Measurements from ENCODE around the gene OSBPL8. TPM values are rescaled to one million over a fixed set of nuclear protein-coding genes. Genes with fewer than 3 reads are reported as not detected.

Gene OSBPL8
- polyA plus RNA-seq, 4 donors, result 4.5 to 25.9 (median 6.7) TPM

GRCh38 chr12:76446090-76446489, 113.5 kb downstream of the OSBPL8 start:
- DNase-seq, result no peak
- Histone ChIP-seq H3K27me3 (ENCODE audit: control insufficient read depth in 3 of 3, insufficient read depth in 3 of 3, low read length in 3 of 3) (no peaks in the 10 kb centered on the region), H3K4me1 (ENCODE audit: control insufficient read depth in 3 of 3, insufficient read depth in 2 of 3, low read depth in 1 of 3, low read length in 2 of 3) (peaks cover 0 to 3% (median 0%) of the 10 kb centered on the region in 3 donors), H3K4me3 (ENCODE audit: low read depth in 1 of 3, low read length in 3 of 3) (no peak overlapping the region), H3K36me3 (ENCODE audit: control insufficient read depth in 3 of 3, insufficient read depth in 2 of 3, low read depth in 1 of 3, low read length in 3 of 3) (no peaks in the 10 kb centered on the region), H3K27ac (ENCODE audit: low read depth in 1 of 3, low read length in 2 of 3) (no peak overlapping the region), H3K9me3 (ENCODE audit: control insufficient read depth in 2 of 2, insufficient read depth in 1 of 2, low read depth in 1 of 2, low read length in 1 of 2) (no peaks in the 10 kb centered on the region)
- no peak for FAIRE-seq
- WGBS, 3 donors, result 92 to 100% (median 94%) methylated on average over 1 of the region's 1 CpG

- no peaks in the 10 kb centered on the region for H3K36me3 ChIP-seq (ENCODE audit: control insufficient read depth in 3 of 3, insufficient read depth in 2 of 3, low read depth in 1 of 3, low read length in 3 of 3)
- WGBS, 3 donors, result 84 to 97% (median 95%) methylated on average over 1 of the region's 1 CpG
- H3K27ac ChIP-seq (ENCODE audit: low read depth in 1 of 3, low read length in 2 of 3), result no peak overlapping the region
- H3K4me1 ChIP-seq (ENCODE audit: control insufficient read depth in 3 of 3, insufficient read depth in 2 of 3, low read depth in 1 of 3, low read length in 2 of 3), result peaks cover 0 to 3% (median 0%) of the 10 kb centered on the region in 3 donors
- FAIRE-seq, result no peak
- H3K27me3 ChIP-seq (ENCODE audit: control insufficient read depth in 3 of 3, insufficient read depth in 3 of 3, low read length in 3 of 3), result no peaks in the 10 kb centered on the region
- DNase-seq, result no peak
- H3K4me3 ChIP-seq (ENCODE audit: low read depth in 1 of 3, low read length in 3 of 3), result no peak overlapping the region
- no peaks in the 10 kb centered on the region for H3K9me3 ChIP-seq (ENCODE audit: control insufficient read depth in 2 of 2, insufficient read depth in 1 of 2, low read depth in 1 of 2, low read length in 1 of 2)
Observed at GRCh38 chr12:76445462-76445861, 114.1 kb downstream of the OSBPL8 start.

- no peak overlapping the region for H3K27ac ChIP-seq (ENCODE audit: low read depth in 1 of 3, low read length in 2 of 3)
- no peaks in the 10 kb centered on the region for H3K9me3 ChIP-seq (ENCODE audit: control insufficient read depth in 2 of 2, insufficient read depth in 1 of 2, low read depth in 1 of 2, low read length in 1 of 2)
- peaks cover 0 to 3% (median 0%) of the 10 kb centered on the region in 3 donors for H3K4me1 ChIP-seq (ENCODE audit: control insufficient read depth in 3 of 3, insufficient read depth in 2 of 3, low read depth in 1 of 3, low read length in 2 of 3)
- no peak for FAIRE-seq
- DNase-seq, result no peak
- no peaks in the 10 kb centered on the region for H3K36me3 ChIP-seq (ENCODE audit: control insufficient read depth in 3 of 3, insufficient read depth in 2 of 3, low read depth in 1 of 3, low read length in 3 of 3)
- H3K27me3 ChIP-seq (ENCODE audit: control insufficient read depth in 3 of 3, insufficient read depth in 3 of 3, low read length in 3 of 3), result no peaks in the 10 kb centered on the region
- no peak overlapping the region for H3K4me3 ChIP-seq (ENCODE audit: low read depth in 1 of 3, low read length in 3 of 3)
- WGBS, 3 donors, result 89 to 90% (median 89%) methylated on average over 1 of the region's 1 CpG
Observed at GRCh38 chr12:76444408-76444984, 115.1 kb downstream of the OSBPL8 start.

GRCh38 chr12:76441016-76441415, 118.6 kb downstream of the OSBPL8 start:
- 87 to 94% (median 93%) methylated on average over 3 of the region's 3 CpGs for WGBS, 3 donors
- H3K4me3 ChIP-seq (ENCODE audit: low read depth in 1 of 3, low read length in 3 of 3), result no peak overlapping the region
- FAIRE-seq (no peak), DNase-seq (no peak)
- H3K27ac ChIP-seq (ENCODE audit: low read depth in 1 of 3, low read length in 2 of 3), result no peak overlapping the region
- no peaks in the 10 kb centered on the region for H3K27me3 ChIP-seq (ENCODE audit: control insufficient read depth in 3 of 3, insufficient read depth in 3 of 3, low read length in 3 of 3)
- H3K4me1 ChIP-seq (ENCODE audit: control insufficient read depth in 3 of 3, insufficient read depth in 2 of 3, low read depth in 1 of 3, low read length in 2 of 3), result peaks cover 0 to 3% (median 0%) of the 10 kb centered on the region in 3 donors
- no peaks in the 10 kb centered on the region for H3K9me3 ChIP-seq (ENCODE audit: control insufficient read depth in 2 of 2, insufficient read depth in 1 of 2, low read depth in 1 of 2, low read length in 1 of 2)
- H3K36me3 ChIP-seq (ENCODE audit: control insufficient read depth in 3 of 3, insufficient read depth in 2 of 3, low read depth in 1 of 3, low read length in 3 of 3), result no peaks in the 10 kb centered on the region

GRCh38 chr12:76432733-76433132, 126.8 kb downstream of the OSBPL8 start:
- H3K4me1 ChIP-seq (ENCODE audit: control insufficient read depth in 3 of 3, insufficient read depth in 2 of 3, low read depth in 1 of 3, low read length in 2 of 3), result no peaks in the 10 kb centered on the region
- no peak overlapping the region for H3K27ac ChIP-seq (ENCODE audit: low read depth in 1 of 3, low read length in 2 of 3)
- DNase-seq, result no peak
- no peaks in the 10 kb centered on the region for H3K36me3 ChIP-seq (ENCODE audit: control insufficient read depth in 3 of 3, insufficient read depth in 2 of 3, low read depth in 1 of 3, low read length in 3 of 3)
- H3K9me3 ChIP-seq (ENCODE audit: control insufficient read depth in 2 of 2, insufficient read depth in 1 of 2, low read depth in 1 of 2, low read length in 1 of 2), result peaks cover 0 to 10% of the 10 kb centered on the region in 2 donors
- no peaks in the 10 kb centered on the region for H3K27me3 ChIP-seq (ENCODE audit: control insufficient read depth in 3 of 3, insufficient read depth in 3 of 3, low read length in 3 of 3)
- FAIRE-seq, result no peak
- no peak overlapping the region for H3K4me3 ChIP-seq (ENCODE audit: low read depth in 1 of 3, low read length in 3 of 3)

- H3K4me3 ChIP-seq (ENCODE audit: low read depth in 1 of 3, low read length in 3 of 3), result no peak overlapping the region
- H3K27me3 ChIP-seq (ENCODE audit: control insufficient read depth in 3 of 3, insufficient read depth in 3 of 3, low read length in 3 of 3), result no peaks in the 10 kb centered on the region
- H3K9me3 ChIP-seq (ENCODE audit: control insufficient read depth in 2 of 2, insufficient read depth in 1 of 2, low read depth in 1 of 2, low read length in 1 of 2), result peaks cover 0 to 25% of the 10 kb centered on the region in 2 donors
- H3K4me1 ChIP-seq (ENCODE audit: control insufficient read depth in 3 of 3, insufficient read depth in 2 of 3, low read depth in 1 of 3, low read length in 2 of 3), result no peaks in the 10 kb centered on the region
- FAIRE-seq (no peak), DNase-seq (no peak)
- no peaks in the 10 kb centered on the region for H3K36me3 ChIP-seq (ENCODE audit: control insufficient read depth in 3 of 3, insufficient read depth in 2 of 3, low read depth in 1 of 3, low read length in 3 of 3)
- H3K27ac ChIP-seq (ENCODE audit: low read depth in 1 of 3, low read length in 2 of 3), result no peak overlapping the region
Observed at GRCh38 chr12:76428117-76428516, 131.5 kb downstream of the OSBPL8 start.

GRCh38 chr12:76426160-76426559, 133.4 kb downstream of the OSBPL8 start:
- FAIRE-seq (no peak), DNase-seq (no peak)
- no peak overlapping the region for H3K4me3 ChIP-seq (ENCODE audit: low read depth in 1 of 3, low read length in 3 of 3)

GRCh38 chr12:76424941-76425340, 134.6 kb downstream of the OSBPL8 start:
- H3K27me3 ChIP-seq (ENCODE audit: control insufficient read depth in 3 of 3, insufficient read depth in 3 of 3, low read length in 3 of 3), result no peaks in the 10 kb centered on the region
- H3K27ac ChIP-seq (ENCODE audit: low read depth in 1 of 3, low read length in 2 of 3), result no peak overlapping the region
- H3K4me3 ChIP-seq (ENCODE audit: low read depth in 1 of 3, low read length in 3 of 3), result no peak overlapping the region
- WGBS, 3 donors, result 90 to 100% (median 96%) methylated on average over 1 of the region's 1 CpG
- H3K36me3 ChIP-seq (ENCODE audit: control insufficient read depth in 3 of 3, insufficient read depth in 2 of 3, low read depth in 1 of 3, low read length in 3 of 3), result no peaks in the 10 kb centered on the region
- peaks cover 0 to 19% of the 10 kb centered on the region in 2 donors for H3K9me3 ChIP-seq (ENCODE audit: control insufficient read depth in 2 of 2, insufficient read depth in 1 of 2, low read depth in 1 of 2, low read length in 1 of 2)
- peaks cover 0 to 3% (median 0%) of the 10 kb centered on the region in 3 donors for H3K4me1 ChIP-seq (ENCODE audit: control insufficient read depth in 3 of 3, insufficient read depth in 2 of 3, low read depth in 1 of 3, low read length in 2 of 3)
- no peak for FAIRE-seq
- DNase-seq, result no peak

More at GRCh38 chr12:76426160-76426559, 133.4 kb downstream of the OSBPL8 start:
- peaks cover 0 to 2% (median 0%) of the 10 kb centered on the region in 3 donors for H3K4me1 ChIP-seq (ENCODE audit: control insufficient read depth in 3 of 3, insufficient read depth in 2 of 3, low read depth in 1 of 3, low read length in 2 of 3)
- no peaks in the 10 kb centered on the region for H3K27me3 ChIP-seq (ENCODE audit: control insufficient read depth in 3 of 3, insufficient read depth in 3 of 3, low read length in 3 of 3)
- 92 to 94% (median 93%) methylated on average over 2 of the region's 2 CpGs for WGBS, 3 donors
- H3K27ac ChIP-seq (ENCODE audit: low read depth in 1 of 3, low read length in 2 of 3), result no peak overlapping the region
- H3K36me3 ChIP-seq (ENCODE audit: control insufficient read depth in 3 of 3, insufficient read depth in 2 of 3, low read depth in 1 of 3, low read length in 3 of 3), result no peaks in the 10 kb centered on the region
- H3K9me3 ChIP-seq (ENCODE audit: control insufficient read depth in 2 of 2, insufficient read depth in 1 of 2, low read depth in 1 of 2, low read length in 1 of 2), result peaks cover 0 to 19% of the 10 kb centered on the region in 2 donors

Measured in small intestine (tissue), 7 donors.